Endothelial cell of umbilical vein (primary cell): ENCODE data around the gene POM121C. TPM values are rescaled to one million over a fixed set of nuclear protein-coding genes. Genes with fewer than 3 reads are reported as not detected.
A peak's percentile ranks its signal among the peaks of the same experiment; 100 is the strongest.
"Not testable (repeated sequence)": the region's sequence is repeated elsewhere in the genome, so short reads cannot be mapped to it uniquely, and the experiment has no call there.

Experiments
- BruUV-seq: library from RNA; stranded (reverse); fragments of 400-500 nt; replicated peaks from 2 replicates; lab custom pipeline; 2021; lab: Mats Ljungman, UMichigan
- CTCF ChIA-PET: fragments of 300-600, 350-600 bp; sonication (Branson Sonifier 250); formaldehyde crosslinking; loops from one replicate; lab custom pipeline; 2021; ENCODE audit warnings: antibody characterized with exemption, inconsistent platforms; lab: Charles Lee
- POLR2A ChIA-PET: fragments of 300-600, 350-600 bp; sonication (Branson Sonifier 250); formaldehyde crosslinking; loops from one replicate; lab custom pipeline; 2021; ENCODE audit warnings: antibody characterized with exemption, inconsistent platforms; lab: Charles Lee
- DNase-seq: peaks from one replicate; pipeline ENCODE4 v3.0.0-alpha.2; 2011; ENCODE audit warnings: low read depth, low spot score
- FAIRE-seq: peaks from 2 replicates; lab custom pipeline; 2011; peaks lifted over from hg19 to GRCh38; lab: Jason Lieb, UNC
- H2AFZ ChIP-seq: 2 replicates; pipeline ENCODE4 v1.6.0; 2012; ENCODE audit warnings: low read depth, low read length, control low read depth, inconsistent platforms
- H3K27ac ChIP-seq: 2 replicates; pipeline ENCODE4 v1.5.1; 2011; ENCODE audit warnings: low read depth, mild to moderate bottlenecking, control low read depth, low read length, moderate library complexity; ENCODE audit not compliant: insufficient read depth
- H3K27me3 ChIP-seq, 2 experiments: 2 replicates each; pipeline versions ENCODE4 v1.6.0 to v1.6.1; 2011; ENCODE audit warnings: low read length in 2 of 2, mixed read lengths in 1 of 2; ENCODE audit not compliant: control insufficient read depth in 2 of 2, insufficient read depth in 2 of 2
- H3K36me3 ChIP-seq, 2 experiments: 2 replicates in 1 of 2; 3 replicates in 1 of 2; pipeline ENCODE4 v1.5.1; 2011; ENCODE audit warnings: low read length in 2 of 2, mild to moderate bottlenecking in 1 of 2, moderate library complexity in 1 of 2; ENCODE audit not compliant: control insufficient read depth in 2 of 2, insufficient read depth in 2 of 2; ENCODE audit errors: extremely low read depth in 1 of 2
- H3K4me1 ChIP-seq: 3 replicates; pipeline ENCODE4 v1.5.1; 2011; ENCODE audit warnings: mild to moderate bottlenecking, low read length; ENCODE audit not compliant: control insufficient read depth, insufficient read depth; ENCODE audit errors: extremely low read depth
- H3K4me2 ChIP-seq: 2 replicates; pipeline ENCODE4 v1.6.1; 2011; ENCODE audit warnings: low read length, control low read depth, mixed read lengths; ENCODE audit not compliant: insufficient read depth
- H3K4me3 ChIP-seq, 3 experiments: fragments of 200-600 bp in 1 of 3; sonication (generic), shearing (Covaris generic) in 1 of 3; replicated peaks in 1 of 3; 2 replicates each; pipeline ENCODE4 v1.5.1; 2011 to 2016; ENCODE audit warnings: control low read depth in 3 of 3, low read length in 3 of 3, mild to moderate bottlenecking in 2 of 3, inconsistent platforms in 1 of 3, low read depth in 1 of 3, moderate library complexity in 1 of 3; ENCODE audit not compliant: insufficient read depth in 1 of 3
- H3K79me2 ChIP-seq: 2 replicates; pipeline ENCODE4 v1.6.0; 2012; ENCODE audit warnings: low read length, inconsistent platforms; ENCODE audit not compliant: control insufficient read depth, insufficient read depth
- H3K9ac ChIP-seq: replicated peaks from 2 replicates; pipeline ENCODE3; 2011; ENCODE audit warnings: low read length, control low read depth; ENCODE audit not compliant: insufficient read depth; ENCODE audit errors: extremely low read depth
- H3K9me1 ChIP-seq: replicated peaks from 3 replicates; pipeline ENCODE4 v1.6.0; 2011; ENCODE audit warnings: mild to moderate bottlenecking, low read length; ENCODE audit not compliant: control insufficient read depth, insufficient read depth; ENCODE audit errors: extremely low read depth
- H3K9me3 ChIP-seq: replicated peaks from 2 replicates; pipeline ENCODE4 v1.5.1; 2012; ENCODE audit warnings: low read length, inconsistent platforms; ENCODE audit not compliant: control insufficient read depth, insufficient read depth
- H4K20me1 ChIP-seq: replicated peaks from 2 replicates; pipeline ENCODE3; 2011; ENCODE audit warnings: mild to moderate bottlenecking, low read length; ENCODE audit not compliant: control insufficient read depth, insufficient read depth; ENCODE audit errors: extremely low read depth
- dilution Hi-C: fragments of 300-500 bp; cut with MboI; formaldehyde crosslinking; loops from one replicate; pipeline ENCODE4 v1.15.0; 2019; ENCODE audit warnings: low sequenced_read_pairs; ENCODE audit not compliant: extremely low pct_ligation_motif_present
- intact Hi-C: fragments of 100-400 bp; cut with micrococcal nuclease; formaldehyde crosslinking; loops from one replicate; pipeline ENCODE4 v1.10.0; 2022
- polyA plus RNA-seq, 4 experiments: library from polyadenylated mRNA; depleted of rRNA in 3 of 4; stranded (reverse) in 3 of 4; unstranded in 1 of 4; fragments of >200 nt; gene quantifications; 2 replicates each; pipeline versions ENCODE4 v1.2.1 to v1.2.3, GENCODE V29; 2011 to 2012; ENCODE audit warnings: missing spikeins in 1 of 4
- total RNA-seq: library from RNA; stranded (reverse); gene quantifications from 2 replicates; pipeline ENCODE4 v1.2.3, GENCODE V29; 2021

The POM121C gene
- total and polyA plus RNA-seq, 2 donors (not counting 3 experiments of a cell fraction or from before 2014, with no cell fraction given): 15.4 to 45.6 TPM

GRCh38 chr7:75485355-75485978, 632 bp downstream of the POM121C start:
- FAIRE-seq, H3K4me1 ChIP-seq, BruUV-seq, H3K27me3 ChIP-seq, H3K9me1 ChIP-seq, H3K9ac ChIP-seq, H3K79me2 ChIP-seq, H3K36me3 ChIP-seq, dilution Hi-C loops, H3K27ac ChIP-seq, H3K9me3 ChIP-seq, POLR2A ChIA-PET, H2AFZ ChIP-seq, CTCF ChIA-PET, H4K20me1 ChIP-seq, intact Hi-C loops: not testable (repeated sequence)
- Histone ChIP-seq H3K4me2 (peak overlapping the region; percentile 81), H3K4me3 (peak overlapping the region in 2 of 3 experiments; percentile 62 to 90)
- peak; percentile 16 for DNase-seq

- H3K4me3 ChIP-seq, H3K79me2 ChIP-seq, POLR2A ChIA-PET, H3K9me1 ChIP-seq, FAIRE-seq, H3K4me2 ChIP-seq, H3K36me3 ChIP-seq, BruUV-seq, H3K9ac ChIP-seq, H2AFZ ChIP-seq, H4K20me1 ChIP-seq, H3K27ac ChIP-seq, dilution Hi-C loops, H3K9me3 ChIP-seq, DNase-seq, H3K4me1 ChIP-seq, CTCF ChIA-PET, intact Hi-C loops, H3K27me3 ChIP-seq: not testable (repeated sequence)
Observed at GRCh38 chr7:75480313-75480712, 5.8 kb downstream of the POM121C start.

GRCh38 chr7:75477457-75477856, 8.6 kb downstream of the POM121C start:
- H3K9me1 ChIP-seq, H3K9ac ChIP-seq, H3K79me2 ChIP-seq, H3K4me2 ChIP-seq, H2AFZ ChIP-seq, H3K4me1 ChIP-seq, FAIRE-seq, H3K27me3 ChIP-seq, dilution Hi-C loops, H3K9me3 ChIP-seq, H3K36me3 ChIP-seq, POLR2A ChIA-PET, BruUV-seq, CTCF ChIA-PET, intact Hi-C loops, H4K20me1 ChIP-seq, H3K27ac ChIP-seq, DNase-seq, H3K4me3 ChIP-seq: not testable (repeated sequence)

GRCh38 chr7:75470166-75470565, 15.9 kb downstream of the POM121C start:
- H3K27ac ChIP-seq, H3K4me3 ChIP-seq, H3K9me3 ChIP-seq, BruUV-seq, H3K9ac ChIP-seq, POLR2A ChIA-PET, H3K9me1 ChIP-seq, H3K36me3 ChIP-seq, intact Hi-C loops, H3K4me1 ChIP-seq, H3K27me3 ChIP-seq, H2AFZ ChIP-seq, H3K79me2 ChIP-seq, FAIRE-seq, dilution Hi-C loops, H3K4me2 ChIP-seq, H4K20me1 ChIP-seq, CTCF ChIA-PET, DNase-seq: not testable (repeated sequence)
